Islet of Langerhans (tissue), 1 donor: ENCODE measurements around the gene PINLYP.
"Not testable (repeated sequence)": the region's sequence is repeated elsewhere in the genome, so short reads cannot be mapped to it uniquely, and the experiment has no call there.

Experiments used
- FAIRE-seq: peaks from one replicate; lab custom pipeline; 2011; peaks lifted over from hg19 to GRCh38; lab: Jason Lieb, UNC

Gene PINLYP

DNA sequence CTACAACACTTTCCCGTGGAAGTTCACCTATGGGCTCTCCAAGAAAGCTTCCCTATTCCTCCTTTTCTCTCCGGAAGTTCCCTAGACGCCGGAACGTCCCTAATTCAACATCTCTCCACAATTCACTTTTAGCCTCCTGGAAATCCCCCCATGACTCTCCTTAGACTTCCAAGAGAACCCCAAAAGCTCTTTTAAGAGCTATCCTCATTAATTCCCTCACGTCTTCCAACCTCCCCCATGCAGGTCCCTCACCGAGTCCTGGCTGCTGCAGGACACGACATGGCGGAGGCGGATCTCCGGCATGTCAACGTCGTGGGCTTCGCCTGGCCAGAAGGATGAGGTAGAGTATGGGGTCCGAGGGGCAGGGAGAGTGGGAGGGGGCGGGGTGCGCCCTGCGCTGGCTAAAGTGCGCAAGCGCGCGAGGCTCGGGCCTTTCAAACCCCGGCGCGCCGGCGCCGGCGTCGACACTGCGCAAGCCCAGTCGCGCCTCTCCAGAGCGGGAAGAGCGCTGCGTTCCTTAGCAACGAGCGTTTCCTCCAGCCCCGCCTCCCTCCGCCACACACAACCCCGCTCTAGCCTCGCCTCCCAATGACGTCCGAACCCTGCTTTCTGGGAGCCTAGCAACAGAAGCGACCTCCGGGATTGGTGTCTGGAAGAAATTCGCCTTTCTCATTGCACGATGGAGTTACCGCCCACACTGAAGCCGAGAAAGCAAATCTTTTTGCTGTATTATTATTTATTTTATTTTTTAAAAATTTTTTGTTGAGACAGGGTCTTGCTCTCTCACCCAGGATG, at the start of gene PINLYP, which contains the start of gene XRCC1:
TSS of gene PINLYP (plus strand) at position 646 of the 795 bp plus-strand sequence. CDS start 1,391 bp downstream, outside the sequence.
TSS of gene XRCC1 (minus strand) at position 372 of the 795 bp plus-strand sequence. CDS start at position 303, 69 bp downstream.
- FAIRE-seq: peak; percentile 99

DNA sequence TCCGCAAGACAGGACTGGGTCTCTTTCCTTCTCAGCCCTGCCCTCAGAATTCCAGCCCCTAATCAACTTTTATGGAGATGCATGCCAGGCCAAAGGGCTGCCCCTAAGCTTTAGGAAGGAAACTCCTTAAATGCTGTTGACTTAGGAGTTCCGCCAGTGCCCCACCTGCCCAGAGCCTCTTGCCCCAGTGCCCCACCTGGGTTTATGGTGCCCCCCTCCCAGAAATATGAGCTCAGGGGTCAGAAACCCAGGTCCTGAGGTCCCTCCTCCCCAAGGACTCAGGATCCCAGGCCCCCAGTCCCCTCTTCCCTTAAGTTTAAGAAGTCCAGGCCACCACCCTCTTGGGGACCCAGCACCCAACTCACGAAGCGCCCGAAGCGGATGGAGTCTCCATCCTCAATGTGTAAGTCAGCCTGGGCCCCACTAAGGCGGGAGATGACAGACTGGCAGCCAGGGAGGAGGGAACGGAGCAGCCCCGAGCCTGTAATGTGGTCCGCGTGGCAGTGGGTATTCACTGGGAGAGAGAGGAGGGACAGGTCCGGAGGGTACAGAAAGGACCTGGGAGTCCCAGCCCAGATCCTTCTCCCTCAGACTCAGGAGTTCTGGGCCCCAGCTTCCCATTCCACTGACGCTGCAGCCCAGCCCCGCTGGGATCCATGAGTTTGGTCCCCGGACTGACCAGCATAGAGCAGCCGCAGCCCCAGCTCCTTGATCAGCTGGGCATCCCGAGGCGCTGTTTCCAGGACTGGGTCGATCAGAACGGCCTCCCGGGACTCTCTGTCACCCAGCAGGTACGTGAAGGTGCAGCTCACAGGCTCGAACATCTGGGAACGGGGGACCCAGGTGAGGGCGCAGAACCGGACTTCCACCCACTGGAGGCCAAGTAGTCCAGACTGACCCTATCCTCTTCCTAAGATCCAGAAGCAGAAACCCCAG, 49.5 kb upstream of the PINLYP start:
- no peak for FAIRE-seq

DNA sequence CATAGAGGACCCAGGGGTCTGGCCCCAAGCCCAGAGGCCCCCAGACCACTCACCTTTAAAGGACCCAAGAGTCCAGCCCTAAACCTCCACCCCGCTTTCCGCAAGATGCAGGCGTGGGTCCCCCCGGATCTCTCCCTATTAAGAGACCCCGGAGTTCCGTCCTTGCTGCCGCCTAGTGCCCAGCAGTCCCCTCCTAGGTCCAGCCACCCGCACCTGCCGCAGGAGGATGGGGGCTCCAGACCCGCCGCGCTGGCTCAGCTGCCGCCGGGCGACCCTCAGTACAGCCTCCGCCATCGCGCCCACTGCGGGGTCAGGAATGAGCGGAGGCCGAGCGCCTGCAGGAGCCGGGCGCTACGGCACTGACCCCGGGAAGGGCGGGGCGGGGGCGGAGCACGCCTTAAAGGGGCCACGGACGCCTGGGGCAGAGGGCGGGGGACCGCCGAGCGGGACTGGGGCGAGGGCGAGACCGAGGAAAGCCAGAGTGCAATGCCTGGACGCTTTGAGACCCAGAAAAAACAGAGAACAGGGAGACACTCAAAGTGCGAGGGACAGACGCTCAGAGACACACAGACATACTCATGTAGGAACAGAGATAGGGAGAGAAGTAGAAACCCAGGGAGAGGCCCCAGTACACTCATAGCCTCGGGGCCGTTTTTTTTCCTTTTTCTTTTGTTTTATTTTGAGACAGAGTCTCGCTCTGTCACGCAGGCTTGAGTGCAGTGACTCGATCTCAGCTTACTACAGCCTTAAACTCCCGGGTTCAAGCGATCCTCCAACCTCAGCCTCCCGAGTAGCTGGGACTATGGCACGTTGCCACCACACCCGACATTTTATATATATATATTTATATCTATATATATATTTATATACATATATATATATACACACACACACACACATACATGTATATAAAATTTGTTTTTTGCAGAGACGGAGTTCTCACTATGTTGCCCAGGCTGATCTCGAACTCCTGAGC, 48.4 kb upstream of the PINLYP start, which contains the start of gene ETHE1:
TSS of gene ETHE1 (minus strand) at position 318 of the 976 bp plus-strand sequence. CDS start at position 294, 24 bp downstream.
- FAIRE-seq: no peak

DNA sequence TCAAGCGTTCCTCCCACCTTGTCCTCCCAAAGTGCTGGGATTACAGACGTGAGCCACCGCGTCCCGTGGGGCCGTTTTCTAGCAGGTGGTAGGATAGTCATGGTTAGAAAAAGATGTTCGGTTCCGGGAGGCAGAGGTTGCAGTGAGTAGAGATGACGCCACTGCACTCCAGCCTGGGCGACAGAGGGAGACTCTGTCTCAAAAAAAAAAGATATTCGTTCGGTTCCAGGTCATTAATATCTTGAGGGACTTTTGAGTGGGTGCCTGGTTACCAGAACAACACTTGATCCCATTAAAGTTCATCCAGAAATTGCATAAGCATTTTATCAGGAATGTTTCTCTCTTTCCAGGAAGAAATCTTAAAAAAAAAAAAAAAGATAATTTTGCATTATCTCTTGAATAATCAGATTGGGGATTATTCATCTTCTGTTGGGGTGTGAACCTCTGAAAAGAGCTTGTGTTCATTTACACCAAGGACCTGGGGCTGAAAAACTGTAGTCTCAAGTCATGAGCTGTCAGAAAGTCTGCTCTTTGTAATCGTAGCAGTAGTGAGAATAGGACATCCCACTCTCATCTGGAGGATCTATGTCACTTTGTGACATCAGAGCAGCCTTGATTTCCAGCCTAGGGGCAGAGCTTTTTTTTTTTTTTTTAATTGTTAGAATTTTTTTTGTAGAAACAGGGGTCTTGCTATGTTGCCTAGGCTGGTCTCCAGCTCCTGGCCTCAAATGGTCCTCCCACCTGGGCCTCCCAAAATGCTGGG, 47.6 kb upstream of the PINLYP start:
- FAIRE-seq: no peak

DNA sequence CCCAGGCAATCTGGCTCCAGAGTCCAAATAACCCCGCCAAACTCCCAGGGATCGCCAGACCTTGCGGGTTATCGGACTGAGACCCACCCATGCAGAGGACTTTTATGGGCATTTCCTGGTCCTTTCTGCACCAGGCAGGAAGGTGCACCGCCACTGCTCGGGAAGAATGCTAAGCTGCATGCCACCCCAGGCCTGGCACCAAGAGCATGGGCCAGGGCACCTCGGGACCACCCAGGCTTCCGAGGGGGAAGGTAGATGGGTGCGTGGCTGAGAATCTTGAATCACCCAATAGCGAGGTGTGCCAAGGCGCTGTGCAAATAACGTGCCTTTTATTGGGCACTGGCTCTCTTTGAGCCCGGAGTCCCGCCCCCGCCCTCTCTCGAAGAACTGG, 43.0 kb upstream of the PINLYP start:
- no peak for FAIRE-seq

DNA sequence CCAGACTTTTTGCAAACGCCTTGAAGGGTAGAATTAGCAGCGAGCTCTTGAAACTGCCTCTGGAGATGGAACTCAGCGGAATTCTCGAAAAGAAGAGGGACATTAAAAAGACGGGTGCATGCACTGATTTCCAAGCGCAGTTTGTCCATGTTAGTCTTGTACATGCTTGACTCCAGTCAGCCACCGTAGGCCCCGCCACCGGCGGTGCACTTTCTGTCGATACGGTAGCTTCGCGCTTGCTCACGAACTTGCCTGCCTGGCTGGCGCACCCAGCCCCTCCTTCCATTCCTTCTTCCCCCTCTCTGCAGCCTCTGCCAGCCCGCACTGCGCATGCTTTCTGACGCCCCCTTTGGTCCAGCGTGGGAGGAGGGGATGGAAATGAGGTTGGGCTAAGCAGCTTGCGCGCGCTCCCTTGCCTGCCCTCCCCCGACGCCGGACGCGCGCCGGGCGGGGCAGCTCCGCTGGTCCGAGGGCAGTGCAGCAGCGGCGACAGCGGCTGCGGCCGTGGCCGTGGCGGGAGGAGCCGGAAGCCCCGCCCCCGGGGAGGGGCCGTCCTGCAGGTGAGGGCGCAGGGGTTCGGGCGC, 42.5 kb upstream of the PINLYP start, which contains the start of gene ZNF575:
TSS of gene ZNF575 (plus strand) at position 227 of the 584 bp plus-strand sequence. CDS start 1,235 bp downstream, outside the sequence.
- no peak for FAIRE-seq

DNA sequence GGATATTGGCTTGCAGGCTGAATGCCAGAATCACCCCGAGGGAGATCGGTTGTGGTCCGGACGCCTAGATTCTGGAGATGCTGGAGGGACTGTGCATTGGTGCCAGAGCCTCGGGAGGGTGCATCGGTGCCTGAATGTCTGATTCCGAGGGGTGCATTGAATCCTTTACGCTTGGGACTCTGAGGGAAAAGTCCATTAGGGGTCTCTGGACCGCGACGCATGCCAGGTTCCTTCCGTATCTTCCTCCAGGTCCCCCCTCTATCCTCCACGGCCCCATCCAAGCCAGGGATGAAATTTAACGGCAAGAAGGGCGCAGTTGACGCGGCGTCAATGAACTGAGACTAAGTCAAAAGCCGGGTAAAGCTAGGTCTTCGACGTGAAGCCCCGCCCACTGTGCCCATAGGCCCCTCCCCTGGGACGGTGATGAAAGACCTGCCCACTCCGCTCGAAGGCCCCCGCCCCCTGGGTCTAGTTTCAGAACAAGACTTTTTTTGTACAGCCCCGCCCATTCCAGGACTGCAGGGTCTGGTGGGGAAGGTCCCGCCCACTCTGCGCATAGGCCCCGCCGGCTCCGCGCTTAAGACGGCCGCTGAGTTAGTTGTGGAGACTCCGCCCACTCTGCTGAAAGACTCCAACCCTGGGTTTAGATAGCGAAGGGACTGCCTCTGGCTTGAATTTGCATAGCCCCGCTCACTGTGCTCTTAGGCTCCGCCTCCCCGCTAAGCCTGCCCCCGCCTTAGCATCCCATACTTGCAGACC, 41.9 kb upstream of the PINLYP start:
- FAIRE-seq: no peak

DNA sequence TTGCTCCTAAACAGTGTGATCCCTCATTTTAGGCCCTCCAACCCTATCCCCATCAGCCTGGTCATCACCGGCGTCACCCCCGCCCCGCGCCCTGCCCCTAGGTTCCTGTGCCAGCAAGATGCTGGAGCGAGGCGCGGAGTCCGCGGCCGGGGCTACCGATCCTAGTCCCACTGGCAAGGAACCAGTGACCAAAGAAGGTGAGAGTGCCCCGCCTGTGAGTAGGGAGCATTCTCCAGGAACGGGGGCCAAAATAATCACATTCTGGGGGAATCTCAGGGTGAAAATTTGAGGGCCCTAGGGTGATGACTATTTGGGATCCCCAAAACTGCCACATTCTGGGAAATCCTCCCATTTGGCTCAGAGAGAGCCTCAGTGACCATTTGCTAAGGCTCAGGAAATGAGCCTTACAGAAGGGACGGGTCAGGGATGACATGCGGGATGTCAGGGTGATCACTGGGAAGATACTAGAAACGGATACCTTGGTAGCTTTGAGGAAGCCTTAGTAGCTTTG, 41.2 kb upstream of the PINLYP start:
- no peak for FAIRE-seq

DNA sequence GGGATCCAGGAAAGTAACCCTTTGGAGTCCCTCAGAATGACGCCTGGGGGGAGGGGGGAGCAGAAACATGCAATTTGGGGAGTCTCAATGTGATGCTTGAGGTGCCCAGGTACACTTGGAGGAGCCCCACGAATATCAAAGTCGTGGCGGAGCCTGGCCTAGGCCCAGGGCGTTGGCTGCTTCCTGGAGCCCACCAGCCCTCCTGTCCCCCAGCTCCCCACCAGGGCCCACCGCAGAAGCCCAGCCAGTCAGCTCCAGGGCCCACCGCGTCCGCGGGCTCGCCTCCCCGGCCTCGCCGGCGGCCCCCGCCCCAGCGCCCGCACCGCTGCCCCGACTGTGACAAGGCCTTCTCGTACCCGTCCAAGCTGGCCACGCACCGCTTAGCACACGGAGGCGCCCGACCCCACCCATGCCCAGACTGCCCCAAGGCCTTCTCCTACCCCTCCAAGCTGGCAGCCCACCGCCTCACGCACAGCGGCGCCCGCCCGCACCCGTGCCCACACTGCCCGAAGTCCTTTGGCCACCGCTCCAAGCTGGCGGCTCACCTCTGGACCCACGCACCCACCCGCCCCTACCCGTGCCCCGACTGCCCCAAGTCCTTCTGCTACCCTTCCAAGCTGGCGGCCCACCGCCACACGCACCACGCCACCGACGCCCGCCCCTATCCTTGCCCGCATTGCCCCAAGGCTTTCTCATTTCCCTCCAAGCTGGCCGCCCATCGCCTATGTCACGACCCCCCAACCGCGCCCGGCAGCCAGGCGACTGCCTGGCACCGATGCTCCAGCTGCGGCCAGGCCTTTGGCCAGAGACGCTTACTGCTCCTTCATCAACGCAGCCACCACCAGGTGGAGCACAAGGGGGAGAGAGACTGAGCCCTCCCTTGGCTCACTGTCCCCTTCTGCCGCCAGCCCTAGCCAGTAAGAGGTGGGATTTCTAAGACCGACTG, 40.5 kb upstream of the PINLYP start:
- FAIRE-seq: no peak

DNA sequence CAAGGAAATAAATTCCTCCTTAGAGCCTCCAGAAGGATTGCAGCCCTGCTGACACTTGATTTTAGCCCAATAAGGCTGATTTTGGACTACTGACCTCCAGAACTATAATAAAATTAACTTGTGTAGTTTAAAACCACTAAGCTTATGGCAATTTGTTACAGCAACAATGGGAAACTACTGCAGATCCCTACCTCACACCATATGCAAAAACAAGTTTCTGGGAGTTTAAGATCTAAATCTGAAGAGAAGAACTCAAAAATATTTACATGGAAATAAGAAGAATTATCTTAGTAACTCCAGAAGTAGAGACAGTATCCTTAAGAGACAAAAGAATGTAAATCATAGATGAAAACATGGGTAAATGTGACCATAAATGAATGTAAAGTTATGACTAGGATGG, 36.7 kb upstream of the PINLYP start:
- no peak for FAIRE-seq

DNA sequence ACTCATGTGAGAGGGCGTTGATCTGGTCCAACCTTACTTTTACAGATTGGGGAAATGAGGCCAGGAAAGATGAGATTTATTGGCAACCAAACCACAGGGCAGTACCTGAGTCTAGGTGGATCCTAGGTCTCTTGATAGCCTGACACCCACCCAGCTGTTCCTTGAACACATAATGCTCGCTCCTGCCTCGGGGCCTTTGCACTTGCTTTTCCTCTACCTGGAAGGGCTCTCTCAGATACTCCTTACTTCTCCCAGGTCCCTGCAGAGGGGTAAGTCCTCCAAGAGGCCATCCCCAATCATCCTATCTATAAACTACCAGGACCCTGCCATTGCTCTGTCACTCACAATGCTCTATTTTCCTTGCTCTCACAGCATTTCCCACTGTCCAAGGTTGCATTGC, 35.2 kb upstream of the PINLYP start:
- FAIRE-seq: no peak

DNA sequence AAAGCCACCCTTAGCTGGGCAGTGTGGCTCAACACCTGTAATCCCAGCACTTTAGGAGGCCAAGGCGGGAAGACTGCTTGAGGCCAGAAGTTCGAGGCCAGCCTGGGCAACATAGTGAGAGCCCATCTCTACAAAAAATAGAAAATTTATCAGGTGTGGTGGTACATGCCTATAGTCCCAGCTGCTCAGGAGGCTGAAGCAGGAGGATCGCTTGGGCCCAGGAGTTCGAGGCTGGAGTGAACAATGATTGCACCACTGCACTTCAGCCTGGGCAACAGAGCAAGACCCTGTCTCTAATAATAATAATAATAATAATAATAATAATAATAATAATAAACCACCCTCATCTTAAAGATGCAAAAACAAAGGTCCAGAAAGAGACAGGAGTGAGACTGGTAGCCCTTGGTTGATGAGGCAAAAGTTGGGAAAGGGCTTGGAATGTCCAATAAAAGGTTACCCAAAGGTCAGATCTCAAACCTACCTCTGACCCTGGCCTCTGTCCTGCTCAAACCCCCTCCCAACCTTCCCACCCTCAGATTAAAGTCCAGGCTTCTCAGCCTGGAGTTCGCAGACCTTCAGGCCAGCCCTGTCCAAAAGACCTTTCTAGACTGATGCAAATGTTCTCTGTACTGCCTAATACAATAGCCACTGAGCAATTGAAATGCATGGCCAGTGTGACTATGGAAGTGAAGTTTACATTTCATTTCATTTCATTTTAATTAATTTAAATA, 33.5 kb upstream of the PINLYP start:
- FAIRE-seq: no peak

DNA sequence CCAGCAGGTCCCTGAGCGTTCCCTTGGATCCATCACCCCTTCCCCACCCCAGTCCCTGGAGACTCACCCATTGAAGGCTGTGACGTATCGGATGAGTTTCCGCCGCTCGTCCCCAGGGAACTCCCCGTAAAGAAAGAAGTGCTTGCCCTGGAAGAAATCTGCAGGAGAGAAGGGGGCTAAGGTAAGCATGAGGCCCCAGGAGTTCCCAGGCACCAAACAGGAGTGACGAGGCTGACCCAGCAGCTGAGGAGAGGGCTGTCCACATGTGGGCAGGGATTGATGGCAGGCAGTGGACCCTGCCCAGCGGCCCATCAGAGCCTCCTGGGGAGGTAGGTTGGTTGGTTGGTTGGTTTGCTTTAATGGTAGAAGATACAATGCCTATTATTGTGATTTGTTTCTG, 31.5 kb upstream of the PINLYP start:
- FAIRE-seq: no peak

DNA sequence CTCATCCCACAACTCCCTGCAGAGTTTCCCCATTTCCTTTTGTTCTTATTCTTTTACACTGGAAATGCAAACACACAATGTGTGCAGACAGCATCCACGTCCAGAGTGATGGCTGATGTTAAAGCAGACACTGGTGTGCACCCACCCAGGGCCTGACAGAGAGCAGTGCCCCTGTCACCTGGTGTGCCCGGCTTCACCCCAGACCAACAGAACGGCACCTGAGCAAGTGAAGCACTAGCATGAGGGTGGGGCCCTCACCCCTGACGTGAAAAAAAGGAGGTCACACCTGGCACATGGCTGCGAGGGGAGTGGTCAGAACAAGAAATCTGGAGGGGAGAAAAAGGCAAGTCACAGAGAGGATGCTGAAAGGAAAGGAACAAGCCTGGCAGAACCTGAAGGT, 30.3 kb upstream of the PINLYP start:
- no peak for FAIRE-seq

DNA sequence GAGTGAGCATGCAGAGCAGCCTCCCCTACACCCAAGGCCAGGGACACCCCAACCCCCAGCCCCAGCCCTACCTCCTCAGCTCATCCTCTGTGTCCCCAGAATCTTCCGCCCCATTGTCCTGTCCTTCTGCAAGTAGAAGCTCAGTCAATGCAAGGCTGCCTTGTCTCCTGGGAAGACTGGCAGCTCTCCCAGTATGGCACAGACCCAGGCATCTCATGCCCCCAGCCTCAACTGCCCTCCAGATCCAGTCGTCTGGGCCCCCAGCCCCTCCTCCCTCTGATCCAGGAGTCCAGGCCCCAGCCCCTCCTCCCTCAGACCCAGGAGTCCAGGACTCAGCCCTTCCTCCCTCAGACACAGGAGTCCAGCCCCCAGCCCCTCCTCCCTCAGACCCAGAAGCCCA, 29.6 kb upstream of the PINLYP start:
- FAIRE-seq: no peak

DNA sequence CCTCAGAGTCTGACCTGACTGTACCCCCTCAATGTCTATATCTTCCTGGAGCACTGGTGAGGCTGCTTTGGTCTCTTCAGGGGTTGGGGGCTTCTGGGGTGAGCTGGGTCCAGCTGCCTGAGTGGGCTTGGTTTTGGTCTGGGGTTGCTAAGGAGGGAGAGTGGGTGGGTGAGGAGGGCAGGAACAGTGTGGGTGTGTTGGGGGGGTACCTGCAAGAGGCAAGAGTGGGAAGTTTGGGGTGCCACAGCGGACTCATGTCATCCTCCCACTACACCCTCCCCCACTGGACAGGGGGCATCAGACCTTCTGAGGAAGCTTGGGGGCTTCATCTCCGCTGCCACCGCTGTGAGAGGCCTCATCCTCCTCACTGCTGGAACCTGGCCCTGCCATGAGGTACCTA, 29.0 kb upstream of the PINLYP start:
- no peak for FAIRE-seq

DNA sequence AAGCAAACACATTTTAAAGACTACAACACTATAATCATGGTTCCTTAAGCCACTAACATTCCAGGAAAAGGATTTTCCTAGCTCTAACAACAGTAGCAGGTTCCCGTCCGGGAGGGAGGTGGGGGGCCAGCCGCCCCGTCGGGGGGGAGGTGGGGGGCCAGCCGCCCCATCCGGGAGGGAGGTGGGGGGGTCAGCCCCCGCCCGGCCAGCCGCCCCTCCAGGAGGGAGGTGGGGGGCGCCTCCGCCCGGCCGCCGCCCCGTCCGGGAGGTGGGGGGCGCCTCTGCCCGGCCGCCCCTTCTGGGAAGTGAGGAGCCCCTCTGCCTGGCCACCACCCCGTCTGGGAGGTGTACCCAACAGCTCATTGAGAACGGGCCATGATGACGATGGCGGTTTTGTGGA, 27.7 kb upstream of the PINLYP start:
- FAIRE-seq: not testable (repeated sequence)

DNA sequence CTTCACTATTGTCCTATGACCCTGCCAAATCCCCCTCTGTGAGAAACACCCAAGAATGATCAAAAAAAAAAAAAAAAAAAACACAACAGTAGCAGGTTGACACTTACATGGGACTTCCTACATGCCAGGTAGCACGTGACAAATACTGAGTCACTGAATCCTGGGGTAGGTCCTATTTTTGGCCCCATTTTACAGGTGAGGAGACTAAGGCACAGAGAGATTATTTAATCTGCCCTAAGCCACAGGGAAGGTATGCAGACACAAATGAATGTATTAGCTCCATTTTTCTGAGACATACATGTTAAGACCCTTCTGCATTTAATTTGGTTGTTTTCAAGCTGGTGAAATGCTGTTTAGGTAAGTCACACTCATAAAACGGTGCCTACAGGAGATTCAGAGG, 26.9 kb upstream of the PINLYP start:
- FAIRE-seq: no peak
